Astrocyte of the spinal cord (primary cell): ENCODE results near the gene SRP54.
A peak's percentile ranks its signal among the peaks of the same experiment; 100 is the strongest.
"Not testable (repeated sequence)": the region's sequence is repeated elsewhere in the genome, so short reads cannot be mapped to it uniquely, and the experiment has no call there.

Experiments used
- DNase-seq: peaks from one replicate; pipeline ENCODE4 v3.0.0; 2011; ENCODE audit warnings: low read depth, low spot score
- H3K4me3 ChIP-seq: 2 replicates; pipeline ENCODE4 v1.5.1; 2011; ENCODE audit warnings: low read depth, mild to moderate bottlenecking, low read length, moderate library complexity
- in situ Hi-C: cut with HindIII; loops from 2 replicates; pipeline ENCODE4 v1.10.0; 2017; ENCODE audit warnings: low sequenced_read_pairs
- TF ChIP-seq, protein P1 (sequence below): IDR thresholded peaks from 2 replicates; pipeline ENCODE4 v1.5.1; 2012; ENCODE audit warnings: low read depth, mild to moderate bottlenecking, low read length, inconsistent platforms

The SRP54 gene

DNA sequence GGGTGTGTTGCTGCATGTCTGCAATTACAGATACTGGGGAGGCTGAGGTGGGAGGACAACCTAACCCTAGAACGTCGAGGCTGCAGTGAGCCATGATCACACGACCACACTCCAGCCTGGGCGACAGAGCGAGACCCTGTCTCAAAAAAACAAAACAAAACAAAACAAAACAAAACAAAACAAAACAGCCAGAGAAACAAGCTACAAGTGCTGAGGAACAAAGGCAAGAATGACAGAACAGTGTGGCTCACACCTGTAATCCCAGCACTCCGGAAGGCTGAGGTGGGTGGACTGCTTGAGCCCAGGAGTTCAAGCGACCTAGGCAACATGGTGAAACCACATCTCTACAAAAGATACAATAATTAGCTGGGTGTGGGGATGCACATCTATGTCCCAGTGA is 38.0 kb upstream of the SRP54 start:
- TF ChIP-seq, protein P1, sequence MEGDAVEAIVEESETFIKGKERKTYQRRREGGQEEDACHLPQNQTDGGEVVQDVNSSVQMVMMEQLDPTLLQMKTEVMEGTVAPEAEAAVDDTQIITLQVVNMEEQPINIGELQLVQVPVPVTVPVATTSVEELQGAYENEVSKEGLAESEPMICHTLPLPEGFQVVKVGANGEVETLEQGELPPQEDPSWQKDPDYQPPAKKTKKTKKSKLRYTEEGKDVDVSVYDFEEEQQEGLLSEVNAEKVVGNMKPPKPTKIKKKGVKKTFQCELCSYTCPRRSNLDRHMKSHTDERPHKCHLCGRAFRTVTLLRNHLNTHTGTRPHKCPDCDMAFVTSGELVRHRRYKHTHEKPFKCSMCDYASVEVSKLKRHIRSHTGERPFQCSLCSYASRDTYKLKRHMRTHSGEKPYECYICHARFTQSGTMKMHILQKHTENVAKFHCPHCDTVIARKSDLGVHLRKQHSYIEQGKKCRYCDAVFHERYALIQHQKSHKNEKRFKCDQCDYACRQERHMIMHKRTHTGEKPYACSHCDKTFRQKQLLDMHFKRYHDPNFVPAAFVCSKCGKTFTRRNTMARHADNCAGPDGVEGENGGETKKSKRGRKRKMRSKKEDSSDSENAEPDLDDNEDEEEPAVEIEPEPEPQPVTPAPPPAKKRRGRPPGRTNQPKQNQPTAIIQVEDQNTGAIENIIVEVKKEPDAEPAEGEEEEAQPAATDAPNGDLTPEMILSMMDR = no peak
- DNase-seq = no peak
- H3K4me3 ChIP-seq = no peak overlapping the region
- in situ Hi-C loops = no loop called here

DNA sequence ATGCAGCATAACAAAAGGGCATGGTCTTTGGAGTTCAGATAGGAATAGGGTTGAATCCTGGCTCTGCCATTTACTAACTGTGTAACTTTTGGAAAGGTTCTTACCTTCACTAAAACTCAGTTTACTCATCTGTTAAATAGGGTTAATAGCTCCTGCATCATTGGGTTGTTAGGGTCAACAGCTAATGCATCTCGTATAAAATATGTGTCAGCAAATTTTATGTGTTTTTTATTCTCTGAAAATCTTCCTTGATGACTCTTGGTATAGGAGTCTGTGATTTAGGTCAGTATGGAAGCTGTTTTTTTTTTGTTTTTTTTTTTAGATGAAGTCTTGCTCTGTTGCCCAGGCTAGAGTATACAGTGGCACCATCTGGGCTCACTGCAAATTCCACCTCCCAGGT is 36.1 kb upstream of the SRP54 start:
- in situ Hi-C loops = no loop called here
- no peak for DNase-seq
- TF ChIP-seq, protein P1 = no peak
- H3K4me3 ChIP-seq = no peak overlapping the region

DNA sequence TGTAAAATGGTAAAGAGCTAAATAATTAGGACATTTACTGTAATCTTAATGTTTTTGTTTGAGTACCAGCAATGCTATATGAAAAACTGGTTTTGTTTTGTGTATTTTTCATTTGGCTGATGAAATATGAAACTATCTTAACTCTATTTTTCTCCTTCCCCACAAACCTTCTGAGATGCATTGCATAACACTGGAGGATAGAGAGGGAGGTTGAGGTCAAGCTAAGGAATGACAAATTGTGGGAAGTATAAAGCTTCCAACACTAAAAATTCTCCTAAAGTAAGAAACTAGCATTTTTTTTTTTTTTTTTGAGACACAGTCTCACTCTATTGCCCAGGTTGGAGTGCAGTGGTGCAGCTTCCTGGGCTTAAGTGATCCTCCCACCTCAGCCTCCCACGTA is 31.5 kb upstream of the SRP54 start:
- in situ Hi-C loops = no loop called here
- peak; percentile 15 for DNase-seq
- TF ChIP-seq, protein P1 = no peak
- no peak overlapping the region for H3K4me3 ChIP-seq

DNA sequence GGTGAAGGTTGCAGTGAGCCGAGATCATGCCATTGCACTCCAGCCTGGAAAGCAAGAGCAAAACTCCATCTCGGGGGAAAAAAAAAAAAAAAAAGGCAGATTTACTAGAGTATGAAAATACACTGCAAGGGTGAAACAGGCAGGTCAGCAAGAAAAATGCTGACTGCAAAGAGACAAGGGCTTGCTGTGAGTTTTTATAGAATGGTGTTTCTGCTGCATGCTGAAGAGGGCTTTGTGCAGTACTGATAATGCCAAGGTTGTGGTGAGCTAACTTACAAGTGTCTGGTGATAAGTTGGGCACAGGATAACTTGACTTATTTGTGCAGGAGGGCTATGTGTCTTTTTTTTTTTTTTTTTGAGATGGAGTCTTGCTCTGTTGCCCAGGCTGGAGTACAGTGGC is 25.9 kb upstream of the SRP54 start:
- TF ChIP-seq, protein P1 = no peak
- in situ Hi-C loops = no loop called here
- no peak for DNase-seq
- H3K4me3 ChIP-seq = no peak overlapping the region

DNA sequence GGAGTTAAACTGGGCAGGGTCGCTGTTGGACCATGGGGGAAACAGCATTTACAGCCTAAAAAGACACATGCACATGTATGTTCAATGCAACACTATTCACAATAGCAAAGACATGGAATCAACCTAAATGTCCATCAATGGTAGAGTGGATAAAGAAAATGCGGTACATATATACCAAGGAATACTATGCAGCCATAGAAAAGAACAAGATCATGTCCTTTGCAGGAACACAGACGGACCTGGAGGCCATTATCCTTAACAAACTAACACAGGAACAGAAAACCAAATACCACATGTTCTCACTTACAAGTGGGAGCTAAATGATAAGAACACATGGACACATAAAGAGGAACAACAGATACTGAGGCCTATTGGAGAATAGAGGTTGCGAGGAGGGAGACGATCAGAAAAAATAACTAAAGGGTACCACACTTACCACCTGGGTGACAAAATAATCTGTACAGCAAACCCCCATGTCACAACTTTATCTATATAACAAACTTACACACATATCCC is 25.0 kb upstream of the SRP54 start:
- no peak for DNase-seq
- in situ Hi-C loops = no loop called here
- TF ChIP-seq, protein P1 = no peak
- no peak overlapping the region for H3K4me3 ChIP-seq

DNA sequence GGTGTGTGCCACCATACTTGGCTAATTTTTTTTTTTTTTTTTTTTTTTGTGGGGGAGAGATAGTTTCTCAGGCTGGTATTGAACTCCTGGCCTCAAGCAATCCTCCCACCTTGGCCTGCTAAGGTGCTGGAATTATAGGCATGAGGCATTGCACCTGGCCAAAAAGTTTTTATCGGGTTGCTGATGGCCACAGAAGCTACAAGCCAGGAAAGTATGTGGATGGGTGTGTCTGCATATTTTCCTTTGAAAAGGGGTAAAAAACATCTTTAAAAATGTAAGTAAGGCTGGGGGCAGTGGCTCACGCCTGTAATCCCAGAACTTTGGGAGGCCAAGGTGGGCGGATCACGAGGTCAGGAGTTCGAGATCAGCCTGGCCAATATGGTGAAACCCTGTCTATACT is 20.7 kb upstream of the SRP54 start:
- H3K4me3 ChIP-seq, DNase-seq, in situ Hi-C loops: not testable (repeated sequence)

DNA sequence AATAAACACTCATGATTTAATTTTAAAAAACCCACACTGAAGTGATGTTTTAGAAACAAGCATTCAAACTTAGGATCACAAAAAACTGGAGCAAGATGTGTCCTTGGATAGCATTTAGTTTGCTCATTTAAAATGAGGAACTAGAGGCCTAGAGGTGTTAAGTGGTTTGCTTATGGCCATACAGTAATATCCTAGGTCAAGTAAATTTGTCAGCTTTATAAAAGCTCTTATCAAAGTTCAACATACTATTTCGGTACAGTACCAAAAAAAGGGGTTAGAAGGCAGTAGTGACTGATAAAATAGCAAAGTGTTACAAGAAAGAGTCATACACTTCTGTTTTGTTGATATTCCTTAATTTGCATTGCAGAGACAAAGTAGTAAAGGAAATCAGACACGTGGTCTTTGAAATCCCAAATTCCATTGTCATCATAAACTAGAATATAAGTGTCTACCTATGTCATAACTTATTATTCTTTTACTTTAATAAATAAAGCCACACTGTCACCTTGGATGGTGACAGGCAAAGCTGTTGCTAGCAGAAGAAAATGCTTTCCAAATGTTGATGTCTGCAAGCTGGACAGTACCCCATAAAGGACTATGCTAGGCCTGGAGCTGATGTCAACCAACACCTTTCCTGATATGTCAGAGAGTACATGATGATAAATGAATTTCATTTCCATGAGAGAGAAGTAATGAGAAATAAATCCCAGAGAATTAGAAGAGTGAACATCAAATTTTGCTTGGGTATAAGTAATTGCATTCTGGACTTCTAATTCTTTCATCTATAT is 17.6 kb upstream of the SRP54 start:
- no peak for DNase-seq
- TF ChIP-seq, protein P1 = no peak
- H3K4me3 ChIP-seq = no peak overlapping the region
- in situ Hi-C loops = no loop called here
